Osteoblast (primary cell): ENCODE results near the gene CBLC. TPM values are rescaled to one million over a fixed set of nuclear protein-coding genes. Genes with fewer than 3 reads are reported as not detected.

Source experiments
- DNase-seq: peaks from one replicate; pipeline ENCODE4 v3.0.0; 2011; ENCODE audit warnings: low spot score, mixed read lengths; ENCODE audit not compliant: insufficient read length; ENCODE audit errors: missing footprints
- H2AFZ ChIP-seq: 2 replicates; pipeline ENCODE4 v1.6.0; 2011; ENCODE audit warnings: mild to moderate bottlenecking, low read length
- H3K27ac ChIP-seq: 2 replicates; pipeline ENCODE4 v1.5.1; 2011; ENCODE audit warnings: mild to moderate bottlenecking, low read depth, low read length, moderate library complexity
- H3K27me3 ChIP-seq: 2 replicates; pipeline ENCODE4 v1.6.0; 2012; ENCODE audit warnings: mild to moderate bottlenecking, control low read depth, inconsistent platforms, low read length, moderate library complexity; ENCODE audit not compliant: insufficient read depth
- H3K36me3 ChIP-seq: 2 replicates; pipeline ENCODE4 v1.5.1; 2011; ENCODE audit warnings: mild to moderate bottlenecking, low read length, control low read depth, moderate library complexity; ENCODE audit not compliant: insufficient read depth
- H3K4me1 ChIP-seq: 2 replicates; pipeline ENCODE4 v1.5.1; 2011; ENCODE audit warnings: mild to moderate bottlenecking, low read length, control low read depth, moderate library complexity; ENCODE audit not compliant: insufficient read depth
- H3K4me2 ChIP-seq: 2 replicates; pipeline ENCODE4 v1.6.0; 2011; ENCODE audit warnings: mild to moderate bottlenecking, low read length; ENCODE audit not compliant: insufficient read depth
- H3K4me3 ChIP-seq: fragments of 200-600 bp; sonication (generic); 3 replicates; pipeline ENCODE4 v1.5.1; 2012; ENCODE audit warnings: mild to moderate bottlenecking, low read length, inconsistent platforms; ENCODE audit not compliant: insufficient read depth
- H3K79me2 ChIP-seq: 2 replicates; pipeline ENCODE4 v1.6.0; 2012; ENCODE audit warnings: mild to moderate bottlenecking, low read length, control low read depth, inconsistent platforms; ENCODE audit not compliant: insufficient read depth
- H3K9me3 ChIP-seq: 2 replicates; pipeline ENCODE4 v1.5.1; 2011; ENCODE audit warnings: low read depth, low read length, control low read depth
- H4K20me1 ChIP-seq: 2 replicates; pipeline ENCODE4 v1.6.0; 2012; ENCODE audit warnings: mild to moderate bottlenecking, low read length, control low read depth; ENCODE audit not compliant: insufficient read depth
- CTCF ChIP-seq: IDR thresholded peaks from 2 replicates; pipeline ENCODE4 v1.5.1; 2011; ENCODE audit warnings: mild to moderate bottlenecking, low read depth, low read length, moderate library complexity; ENCODE audit errors: extremely low read depth
- total RNA-seq: library from RNA; depleted of rRNA; stranded (reverse); fragments of >200 nt; gene quantifications from 2 replicates; pipeline ENCODE4 v1.2.3, GENCODE V29; 2012

The CBLC gene
- total RNA-seq, 1 donor = not detected

DNA sequence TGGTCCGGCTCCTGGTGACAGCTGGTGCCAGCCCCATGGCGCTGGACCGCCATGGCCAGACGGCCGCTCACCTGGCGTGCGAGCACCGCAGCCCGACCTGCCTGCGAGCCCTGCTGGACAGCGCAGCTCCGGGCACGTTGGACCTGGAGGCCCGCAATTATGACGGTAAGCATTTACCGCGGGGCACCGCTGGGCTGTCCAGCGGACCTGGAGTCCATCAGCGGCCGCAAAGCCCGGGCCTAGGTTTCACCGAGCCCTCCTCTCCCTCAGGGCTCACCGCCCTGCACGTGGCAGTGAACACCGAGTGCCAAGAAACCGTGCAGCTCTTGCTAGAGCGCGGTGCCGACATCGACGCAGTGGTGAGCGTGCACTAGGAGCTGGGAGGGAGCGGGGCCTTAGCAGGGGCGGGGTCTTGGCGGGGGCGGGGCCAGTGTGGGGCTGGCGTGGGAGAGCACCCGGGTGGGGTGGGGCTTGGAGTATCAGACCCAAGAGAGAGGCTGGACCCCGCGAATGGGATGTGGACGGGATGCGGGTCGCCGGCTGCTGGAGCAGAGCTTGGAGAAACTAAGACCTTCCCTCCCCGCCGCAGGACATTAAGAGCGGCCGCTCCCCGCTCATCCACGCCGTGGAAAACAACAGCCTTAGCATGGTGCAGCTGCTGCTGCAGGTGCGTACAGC, 20.5 kb upstream of the CBLC start:
- Histone ChIP-seq H3K4me2 (no peak overlapping the region), H3K4me1 (peaks cover 42% of the 10 kb centered on the region), H4K20me1 (peaks cover 20% of the 10 kb centered on the region), H3K27ac (peak overlapping the region; percentile 28), H3K27me3 (no peaks in the 10 kb centered on the region), H3K9me3 (no peaks in the 10 kb centered on the region), H2AFZ (no peak overlapping the region), H3K36me3 (peaks cover 61% of the 10 kb centered on the region), H3K4me3 (no peak overlapping the region), H3K79me2 (peaks cover 18% of the 10 kb centered on the region)
- TF ChIP-seq CTCF = no peak
- peak; percentile 81 for DNase-seq

- Histone ChIP-seq H4K20me1 (peaks cover 15% of the 10 kb centered on the region), H3K4me3 (no peak overlapping the region), H3K79me2 (peaks cover 15% of the 10 kb centered on the region), H3K4me1 (peaks cover 35% of the 10 kb centered on the region), H2AFZ (no peak overlapping the region), H3K36me3 (peaks cover 54% of the 10 kb centered on the region), H3K9me3 (no peaks in the 10 kb centered on the region), H3K27ac (peak overlapping the region; percentile 28), H3K27me3 (no peaks in the 10 kb centered on the region), H3K4me2 (no peak overlapping the region)
- TF ChIP-seq CTCF = no peak
- peak; percentile 86 for DNase-seq
Observed at GRCh38 chr19:44757735-44758505, 19.8 kb upstream of the CBLC start.

- DNase-seq = peak; percentile 85
- Histone ChIP-seq H2AFZ (no peak overlapping the region), H3K27ac (no peak overlapping the region), H3K4me1 (peaks cover 31% of the 10 kb centered on the region), H3K4me3 (no peak overlapping the region), H4K20me1 (peaks cover 13% of the 10 kb centered on the region), H3K4me2 (no peak overlapping the region), H3K27me3 (no peaks in the 10 kb centered on the region), H3K79me2 (peaks cover 15% of the 10 kb centered on the region), H3K9me3 (no peaks in the 10 kb centered on the region), H3K36me3 (peaks cover 53% of the 10 kb centered on the region)
- TF ChIP-seq CTCF = no peak
Observed at GRCh38 chr19:44758596-44758995, 19.1 kb upstream of the CBLC start.
